Panc1 (cell line): ENCODE results near the gene BNIP2. TPM values are rescaled to one million over a fixed set of nuclear protein-coding genes. Genes with fewer than 3 reads are reported as not detected.

Source experiments
- ATAC-seq: fragments of 200-7000 bp; cut with Tn5 transposase; 2 replicates; pipeline ENCODE4 v1.9.1; 2020; ENCODE audit warnings: mild to moderate bottlenecking, moderate library complexity
- BruUV-seq: library from RNA; stranded (reverse); fragments of 400-500 nt; replicated peaks from 2 replicates; lab custom pipeline; 2021; lab: Mats Ljungman, UMichigan
- CTCF ChIA-PET: fragments of 300-600 bp; sonication (Branson Sonifier 250); formaldehyde crosslinking; loops from one replicate; lab custom pipeline; 2022; ENCODE audit warnings: antibody characterized with exemption; lab: Charles Lee
- POLR2A ChIA-PET: fragments of 300-600 bp; sonication (Branson Sonifier 250); formaldehyde crosslinking; loops from one replicate; lab custom pipeline; 2022; ENCODE audit warnings: antibody characterized with exemption; lab: Charles Lee
- DNase-seq: peaks from one replicate; pipeline ENCODE4 v3.0.0-alpha.2; 2010; ENCODE audit warnings: low read depth, low spot score
- H3K27ac ChIP-seq: 2 replicates; pipeline ENCODE4 v1.5.1; 2011; ENCODE audit warnings: mild to moderate bottlenecking, low read length, inconsistent platforms
- H3K27me3 ChIP-seq: fragments of 200-500 bp; sonication (Bioruptor generic); 2 replicates; pipeline ENCODE4 v1.6.0; 2014; ENCODE audit warnings: low read length, inconsistent platforms; ENCODE audit not compliant: control insufficient read depth, insufficient read depth
- H3K36me3 ChIP-seq: fragments of 200-500 bp; sonication (Bioruptor generic); 2 replicates; pipeline ENCODE4 v1.5.1; 2014; ENCODE audit warnings: inconsistent platforms, mild to moderate bottlenecking, low read length, moderate library complexity; ENCODE audit not compliant: control insufficient read depth, insufficient read depth
- H3K4me1 ChIP-seq: 2 replicates; pipeline ENCODE4 v1.5.1; 2011; ENCODE audit warnings: inconsistent platforms, mild to moderate bottlenecking, low read length, moderate library complexity; ENCODE audit not compliant: control insufficient read depth, insufficient read depth
- H3K4me3 ChIP-seq, 2 experiments: 2 replicates each; pipeline ENCODE4 v1.5.1; 2011 to 2012; ENCODE audit warnings: low read depth in 2 of 2, low read length in 2 of 2, mild to moderate bottlenecking in 2 of 2, inconsistent platforms in 1 of 2, moderate library complexity in 1 of 2
- H3K9me3 ChIP-seq: fragments of 200-500 bp; sonication (Bioruptor generic); 2 replicates; pipeline ENCODE4 v1.5.1; 2014; ENCODE audit warnings: low read depth, mild to moderate bottlenecking, inconsistent platforms, low read length, moderate library complexity; ENCODE audit not compliant: control insufficient read depth, insufficient read depth
- CTCF ChIP-seq: fragments of 450-650 bp; IDR thresholded peaks from 2 replicates; pipeline ENCODE4 v1.5.1; 2017; ENCODE audit warnings: mild to moderate bottlenecking
- POLR2AphosphoS5 ChIP-seq: IDR thresholded peaks from 2 replicates; pipeline ENCODE4 v1.6.1; 2012; ENCODE audit warnings: mild to moderate bottlenecking, low read depth, low read length, moderate library complexity
- SIN3A ChIP-seq: IDR thresholded peaks from 2 replicates; pipeline ENCODE4 v1.6.1; 2012; ENCODE audit warnings: low read depth, mild to moderate bottlenecking, low read length, moderate library complexity, borderline replicate concordance; ENCODE audit not compliant: insufficient read depth
- TCF7L2 ChIP-seq: IDR thresholded peaks from 2 replicates; pipeline ENCODE4 v1.6.1; 2011; ENCODE audit warnings: mild to moderate bottlenecking, low read depth, low read length, inconsistent platforms
- in situ Hi-C: cut with HindIII; loops from 2 replicates; pipeline ENCODE4 v1.10.0; 2016; ENCODE audit warnings: low sequenced_read_pairs, low pct_unique_long_range_greater_than_20kb
- intact Hi-C: fragments of 100-400 bp; cut with micrococcal nuclease; formaldehyde crosslinking; loops from one replicate; pipeline ENCODE4 v1.10.0; 2022; ENCODE audit not compliant: unreplicated experiment
- total RNA-seq: library from RNA; stranded (reverse); gene quantifications from one replicate; pipeline ENCODE4 v1.2.1, GENCODE V29; 2021; ENCODE audit not compliant: unreplicated experiment
- TF ChIP-seq, protein P1 (sequence below), 2 experiments: IDR thresholded peaks; 2 replicates each; pipeline ENCODE4 v1.6.1; 2011 to 2012; ENCODE audit warnings: low read depth in 2 of 2, control low read depth in 1 of 2, low read length in 1 of 2, mild to moderate bottlenecking in 1 of 2, moderate library complexity in 1 of 2; ENCODE audit not compliant: insufficient read depth in 1 of 2

The BNIP2 gene
- total RNA-seq, 1 experiment from 2014 or later: 70.7 TPM

DNA sequence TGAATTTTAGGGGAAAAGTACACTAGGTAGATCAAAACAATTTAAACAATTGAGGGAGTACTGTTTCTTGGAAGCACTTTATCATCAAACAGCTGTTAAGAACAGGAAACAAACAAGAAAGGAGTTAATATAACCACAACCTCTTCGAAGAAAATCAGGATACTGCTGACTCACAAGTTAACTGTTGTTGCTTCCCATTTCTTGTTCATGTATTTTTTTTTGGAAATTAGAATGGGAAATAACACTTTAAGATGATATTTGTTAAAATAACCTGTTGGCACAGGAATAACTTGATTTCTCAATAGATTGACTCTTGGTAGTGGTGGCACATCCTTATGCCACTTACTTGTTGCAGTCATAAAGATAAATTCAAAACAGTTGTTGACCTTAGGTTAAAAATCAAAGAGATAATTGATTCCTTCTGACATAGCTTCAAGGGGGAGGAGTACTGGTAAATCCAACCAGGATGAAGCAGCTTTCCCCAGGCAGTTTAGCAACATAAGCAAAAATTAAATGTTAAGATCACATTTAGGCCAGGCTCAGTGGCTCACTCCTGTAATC, 3.3 kb downstream of the BNIP2 start:
- no peaks in the 10 kb centered on the region for H3K9me3 ChIP-seq
- no TSS peak for BruUV-seq
- TF ChIP-seq TCF7L2: no peak
- no peak for TF ChIP-seq POLR2AphosphoS5
- no peak for TF ChIP-seq CTCF
- TF ChIP-seq, protein P1, sequence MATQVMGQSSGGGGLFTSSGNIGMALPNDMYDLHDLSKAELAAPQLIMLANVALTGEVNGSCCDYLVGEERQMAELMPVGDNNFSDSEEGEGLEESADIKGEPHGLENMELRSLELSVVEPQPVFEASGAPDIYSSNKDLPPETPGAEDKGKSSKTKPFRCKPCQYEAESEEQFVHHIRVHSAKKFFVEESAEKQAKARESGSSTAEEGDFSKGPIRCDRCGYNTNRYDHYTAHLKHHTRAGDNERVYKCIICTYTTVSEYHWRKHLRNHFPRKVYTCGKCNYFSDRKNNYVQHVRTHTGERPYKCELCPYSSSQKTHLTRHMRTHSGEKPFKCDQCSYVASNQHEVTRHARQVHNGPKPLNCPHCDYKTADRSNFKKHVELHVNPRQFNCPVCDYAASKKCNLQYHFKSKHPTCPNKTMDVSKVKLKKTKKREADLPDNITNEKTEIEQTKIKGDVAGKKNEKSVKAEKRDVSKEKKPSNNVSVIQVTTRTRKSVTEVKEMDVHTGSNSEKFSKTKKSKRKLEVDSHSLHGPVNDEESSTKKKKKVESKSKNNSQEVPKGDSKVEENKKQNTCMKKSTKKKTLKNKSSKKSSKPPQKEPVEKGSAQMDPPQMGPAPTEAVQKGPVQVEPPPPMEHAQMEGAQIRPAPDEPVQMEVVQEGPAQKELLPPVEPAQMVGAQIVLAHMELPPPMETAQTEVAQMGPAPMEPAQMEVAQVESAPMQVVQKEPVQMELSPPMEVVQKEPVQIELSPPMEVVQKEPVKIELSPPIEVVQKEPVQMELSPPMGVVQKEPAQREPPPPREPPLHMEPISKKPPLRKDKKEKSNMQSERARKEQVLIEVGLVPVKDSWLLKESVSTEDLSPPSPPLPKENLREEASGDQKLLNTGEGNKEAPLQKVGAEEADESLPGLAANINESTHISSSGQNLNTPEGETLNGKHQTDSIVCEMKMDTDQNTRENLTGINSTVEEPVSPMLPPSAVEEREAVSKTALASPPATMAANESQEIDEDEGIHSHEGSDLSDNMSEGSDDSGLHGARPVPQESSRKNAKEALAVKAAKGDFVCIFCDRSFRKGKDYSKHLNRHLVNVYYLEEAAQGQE (IDR thresholded peaks at IDR 0.05; ENCODE audit: insufficient read depth in 1 of 2, low read depth in 2 of 2, low read length in 1 of 2): no peak
- no peak for TF ChIP-seq SIN3A
- in situ Hi-C loops (no loop called here), intact Hi-C loops (no loop called here)
- peaks cover 24% of the 10 kb centered on the region for H3K4me1 ChIP-seq
- no peak for DNase-seq
- ATAC-seq: no peak
- peaks cover 4% of the 10 kb centered on the region for H3K36me3 ChIP-seq
- H3K27ac ChIP-seq: 0 out of 2 replicates have a peak overlapping the region, but pooled peaks have one; percentile 8
- ChIA-PET POLR2A (interaction anchor here (0.7 to 0.8 kb wide), 2 partner anchors 153 to 1102 kb away, joined by 3 to 4 read pairs; no protein-coding TSS in a partner anchor), CTCF (no interaction called here)
- no peak overlapping the region for H3K4me3 ChIP-seq
- no peaks in the 10 kb centered on the region for H3K27me3 ChIP-seq

DNA sequence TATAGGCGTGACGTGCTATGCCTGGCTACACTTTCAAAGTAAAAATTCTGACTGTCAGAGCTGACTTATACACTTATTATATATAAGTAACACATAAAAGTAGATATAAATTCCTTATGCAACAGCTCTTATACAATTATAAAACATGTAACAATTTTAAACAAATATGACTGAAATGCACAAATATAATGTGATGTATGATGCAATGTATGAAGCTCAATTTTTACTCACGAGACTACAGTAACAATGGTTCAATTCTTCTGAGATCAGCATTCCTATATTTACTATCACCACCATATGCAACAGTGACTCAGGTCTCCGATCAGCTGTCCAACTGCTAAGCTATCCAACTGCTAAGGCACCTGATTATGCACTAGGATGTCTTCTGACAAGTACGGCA, 8.2 kb downstream of the BNIP2 start:
- DNase-seq (no peak), ATAC-seq (no peak)
- Histone ChIP-seq H3K9me3 (no peaks in the 10 kb centered on the region), H3K4me1 (peaks cover 10% of the 10 kb centered on the region; the same call in 1 of the 2 replicates), H3K27ac (no peak overlapping the region), H3K4me3 (no peak overlapping the region), H3K36me3 (peaks cover 37% of the 10 kb centered on the region), H3K27me3 (no peaks in the 10 kb centered on the region)
- BruUV-seq: no TSS peak
- ChIA-PET POLR2A (no interaction called here), CTCF (no interaction called here)
- in situ Hi-C loops (no loop called here), intact Hi-C loops (no loop called here)
- TF ChIP-seq, protein P1 (IDR thresholded peaks at IDR 0.05; ENCODE audit: insufficient read depth in 1 of 2, low read depth in 2 of 2, low read length in 1 of 2): no peak
- TF ChIP-seq CTCF (no peak), SIN3A (no peak), TCF7L2 (no peak), POLR2AphosphoS5 (no peak)
